Liver (tissue), 9 donors: ENCODE results near the gene CACNA1B. TPM values are rescaled to one million over a fixed set of nuclear protein-coding genes. Genes with fewer than 3 reads are reported as not detected.

Experiments
- DNase-seq: peaks from one replicate; pipeline ENCODE4 v3.0.0-alpha.2; 2017; ENCODE audit warnings: low spot score
- H3K27ac ChIP-seq, 2 donors: one replicate each; pipeline ENCODE4 v1.7.0; 2013; ENCODE audit warnings: inconsistent platforms in 2 of 2, low read length in 2 of 2, control low read depth in 1 of 2, low read depth in 1 of 2, mild to moderate bottlenecking in 1 of 2
- H3K27me3 ChIP-seq, 4 donors: one replicate each; pipeline versions ENCODE4 v1.6.1 to v1.7.0; 2013; ENCODE audit warnings: low read length in 3 of 4, inconsistent platforms in 1 of 4, mild to moderate bottlenecking in 1 of 4, moderate library complexity in 1 of 4; ENCODE audit not compliant: control insufficient read depth in 4 of 4, insufficient read depth in 4 of 4
- H3K36me3 ChIP-seq, 4 donors: one replicate each; pipeline versions ENCODE4 v1.6.1 to v1.7.0; 2013; ENCODE audit warnings: low read length in 3 of 4, mild to moderate bottlenecking in 3 of 4, low read depth in 1 of 4, moderate library complexity in 1 of 4; ENCODE audit not compliant: control insufficient read depth in 4 of 4, insufficient read depth in 3 of 4
- H3K4me1 ChIP-seq, 4 donors: one replicate each; pipeline versions ENCODE4 v1.6.1 to v1.7.0; 2013; ENCODE audit warnings: low read length in 3 of 4, mild to moderate bottlenecking in 3 of 4, moderate library complexity in 1 of 4; ENCODE audit not compliant: control insufficient read depth in 4 of 4, insufficient read depth in 4 of 4
- H3K4me3 ChIP-seq, 3 donors: one replicate each; pipeline versions ENCODE4 v1.6.1 to v1.7.0; 2013; ENCODE audit warnings: low read length in 3 of 3, control low read depth in 1 of 3, low read depth in 1 of 3, mild to moderate bottlenecking in 1 of 3
- H3K9ac ChIP-seq, 2 donors: one replicate each; pipeline ENCODE4 v1.7.0; 2013; ENCODE audit warnings: low read length in 2 of 2, mild to moderate bottlenecking in 2 of 2, moderate library complexity in 2 of 2, control low read depth in 1 of 2, low read depth in 1 of 2
- H3K9me3 ChIP-seq, 4 donors: one replicate each; pipeline versions ENCODE4 v1.6.1 to v1.7.0; 2013; ENCODE audit warnings: low read length in 3 of 4; ENCODE audit not compliant: control insufficient read depth in 4 of 4
- CTCF ChIP-seq: fragments of 150-350 bp; IDR thresholded peaks from 2 replicates; pipeline ENCODE4 v1.5.1; 2017; ENCODE audit warnings: improper control_type of control experiment, low read depth, low read length; ENCODE audit not compliant: missing input control
- EGR1 ChIP-seq, 2 donors: IDR thresholded peaks; 2 replicates each; pipeline ENCODE4 v1.6.1; 2016 to 2018; ENCODE audit warnings: antibody characterized with exemption in 2 of 2, low read depth in 2 of 2
- FOXA1 ChIP-seq: IDR thresholded peaks from 2 replicates; pipeline ENCODE4 v1.6.1; 2016; ENCODE audit warnings: antibody characterized with exemption
- FOXA2 ChIP-seq: IDR thresholded peaks from 2 replicates; pipeline ENCODE4 v1.6.1; 2016; ENCODE audit warnings: antibody characterized with exemption
- GABPA ChIP-seq, 2 donors: IDR thresholded peaks in 1 of 2; conservative IDR thresholded peaks in 1 of 2; 2 replicates each; pipeline ENCODE4 v1.6.1; 2016; ENCODE audit warnings: antibody characterized with exemption in 2 of 2, mild to moderate bottlenecking in 1 of 2, moderate library complexity in 1 of 2
- NR2F2 ChIP-seq: IDR thresholded peaks from 2 replicates; pipeline ENCODE4 v1.6.1; 2016; ENCODE audit warnings: antibody characterized with exemption
- RXRA ChIP-seq, 2 donors: IDR thresholded peaks; 2 replicates each; pipeline ENCODE4 v1.6.1; 2017 to 2018; ENCODE audit warnings: antibody characterized with exemption in 2 of 2, mild to moderate bottlenecking in 1 of 2
- SP1 ChIP-seq: IDR thresholded peaks from 2 replicates; pipeline ENCODE4 v1.6.1; 2018; ENCODE audit warnings: antibody characterized with exemption, mild to moderate bottlenecking
- TAF1 ChIP-seq: conservative IDR thresholded peaks from 2 replicates; pipeline ENCODE4 v1.6.1; 2016; ENCODE audit warnings: antibody characterized with exemption, mild to moderate bottlenecking
- WGBS: extraction: QIAGEN DNeasy Blood & Tissue Kit; methylation state at CpG from one replicate; pipeline ENCODE4 v1.1.7; 2013; 5-methylcytosine and 5-hydroxymethylcytosine counted together
- polyA plus RNA-seq, 2 donors: library from polyadenylated mRNA; stranded (reverse) in 1 of 2; unstranded in 1 of 2; fragments of 200-250 nt in 1 of 2; fragments of >200 nt in 1 of 2; fragmentation: Nextera tagmentation in 1 of 2; extraction: Ambion mirVana in 1 of 2; gene quantifications; one replicate each; pipeline versions ENCODE4 v1.2.1 to v1.2.3, GENCODE V29; 2013 to 2015
- total RNA-seq, 2 donors: library from RNA; depleted of rRNA; stranded (reverse); fragments of >200 nt; gene quantifications; one replicate each; pipeline ENCODE4 v1.2.3, GENCODE V29; 2014
- TF ChIP-seq, protein P1 (sequence below): IDR thresholded peaks from 2 replicates; pipeline ENCODE4 v1.6.1; 2016; ENCODE audit warnings: antibody characterized with exemption, mild to moderate bottlenecking
- TF ChIP-seq, protein P2 (sequence below): IDR thresholded peaks from 2 replicates; pipeline ENCODE4 v1.6.1; 2016; ENCODE audit warnings: antibody characterized with exemption
- donor health status: healthy.
- donor health status: healthy.
- donor health status: healthy.
- donor health status: healthy.
- donor health status: healthy.

CACNA1B gene
- total and polyA plus RNA-seq, 4 donors, result under 0.01 to 0.05 TPM; not detected in 2

GRCh38 chr9:137956039-137956438, 78.5 kb downstream of the CACNA1B start:
- WGBS, result 84% methylated on average over 9 of the region's 9 CpGs
- no peak for TF ChIP-seq FOXA1
- no peak for TF ChIP-seq GABPA (IDR thresholded peaks at IDR 0.05 in 1 of 2, conservative IDR thresholded peaks at IDR 0.05 in 1 of 2)
- TF ChIP-seq EGR1 (IDR thresholded peaks at IDR 0.05; ENCODE audit: low read depth in 2 of 2), result no peak
- no peak for TF ChIP-seq RXRA (IDR thresholded peaks at IDR 0.05)

GRCh38 chr9:137956688-137957385, 79.3 kb downstream of the CACNA1B start:
- no peaks in the 10 kb centered on the region for H3K9me3 ChIP-seq
- H3K27ac ChIP-seq, result no peak overlapping the region
- H3K4me3 ChIP-seq, result no peak overlapping the region
- H3K27me3 ChIP-seq, result no peaks in the 10 kb centered on the region
- no peaks in the 10 kb centered on the region for H3K36me3 ChIP-seq
- 81% methylated on average over 15 of the region's 15 CpGs for WGBS
- no peaks in the 10 kb centered on the region for H3K4me1 ChIP-seq
- H3K9ac ChIP-seq, result no peak overlapping the region
- TF ChIP-seq TAF1, result no peak
- TF ChIP-seq NR2F2, result no peak
- TF ChIP-seq EGR1 (IDR thresholded peaks at IDR 0.05; ENCODE audit: low read depth in 2 of 2), result no peak
- TF ChIP-seq RXRA (IDR thresholded peaks at IDR 0.05), result no peak
- no peak for TF ChIP-seq FOXA2
- no peak for TF ChIP-seq SP1
- TF ChIP-seq, protein P1, sequence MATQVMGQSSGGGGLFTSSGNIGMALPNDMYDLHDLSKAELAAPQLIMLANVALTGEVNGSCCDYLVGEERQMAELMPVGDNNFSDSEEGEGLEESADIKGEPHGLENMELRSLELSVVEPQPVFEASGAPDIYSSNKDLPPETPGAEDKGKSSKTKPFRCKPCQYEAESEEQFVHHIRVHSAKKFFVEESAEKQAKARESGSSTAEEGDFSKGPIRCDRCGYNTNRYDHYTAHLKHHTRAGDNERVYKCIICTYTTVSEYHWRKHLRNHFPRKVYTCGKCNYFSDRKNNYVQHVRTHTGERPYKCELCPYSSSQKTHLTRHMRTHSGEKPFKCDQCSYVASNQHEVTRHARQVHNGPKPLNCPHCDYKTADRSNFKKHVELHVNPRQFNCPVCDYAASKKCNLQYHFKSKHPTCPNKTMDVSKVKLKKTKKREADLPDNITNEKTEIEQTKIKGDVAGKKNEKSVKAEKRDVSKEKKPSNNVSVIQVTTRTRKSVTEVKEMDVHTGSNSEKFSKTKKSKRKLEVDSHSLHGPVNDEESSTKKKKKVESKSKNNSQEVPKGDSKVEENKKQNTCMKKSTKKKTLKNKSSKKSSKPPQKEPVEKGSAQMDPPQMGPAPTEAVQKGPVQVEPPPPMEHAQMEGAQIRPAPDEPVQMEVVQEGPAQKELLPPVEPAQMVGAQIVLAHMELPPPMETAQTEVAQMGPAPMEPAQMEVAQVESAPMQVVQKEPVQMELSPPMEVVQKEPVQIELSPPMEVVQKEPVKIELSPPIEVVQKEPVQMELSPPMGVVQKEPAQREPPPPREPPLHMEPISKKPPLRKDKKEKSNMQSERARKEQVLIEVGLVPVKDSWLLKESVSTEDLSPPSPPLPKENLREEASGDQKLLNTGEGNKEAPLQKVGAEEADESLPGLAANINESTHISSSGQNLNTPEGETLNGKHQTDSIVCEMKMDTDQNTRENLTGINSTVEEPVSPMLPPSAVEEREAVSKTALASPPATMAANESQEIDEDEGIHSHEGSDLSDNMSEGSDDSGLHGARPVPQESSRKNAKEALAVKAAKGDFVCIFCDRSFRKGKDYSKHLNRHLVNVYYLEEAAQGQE, result no peak
- no peak for TF ChIP-seq FOXA1
- no peak for TF ChIP-seq CTCF
- TF ChIP-seq, protein P2, sequence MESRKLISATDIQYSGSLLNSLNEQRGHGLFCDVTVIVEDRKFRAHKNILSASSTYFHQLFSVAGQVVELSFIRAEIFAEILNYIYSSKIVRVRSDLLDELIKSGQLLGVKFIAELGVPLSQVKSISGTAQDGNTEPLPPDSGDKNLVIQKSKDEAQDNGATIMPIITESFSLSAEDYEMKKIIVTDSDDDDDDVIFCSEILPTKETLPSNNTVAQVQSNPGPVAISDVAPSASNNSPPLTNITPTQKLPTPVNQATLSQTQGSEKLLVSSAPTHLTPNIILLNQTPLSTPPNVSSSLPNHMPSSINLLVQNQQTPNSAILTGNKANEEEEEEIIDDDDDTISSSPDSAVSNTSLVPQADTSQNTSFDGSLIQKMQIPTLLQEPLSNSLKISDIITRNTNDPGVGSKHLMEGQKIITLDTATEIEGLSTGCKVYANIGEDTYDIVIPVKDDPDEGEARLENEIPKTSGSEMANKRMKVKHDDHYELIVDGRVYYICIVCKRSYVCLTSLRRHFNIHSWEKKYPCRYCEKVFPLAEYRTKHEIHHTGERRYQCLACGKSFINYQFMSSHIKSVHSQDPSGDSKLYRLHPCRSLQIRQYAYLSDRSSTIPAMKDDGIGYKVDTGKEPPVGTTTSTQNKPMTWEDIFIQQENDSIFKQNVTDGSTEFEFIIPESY, result no peak
- no peak for TF ChIP-seq GABPA (IDR thresholded peaks at IDR 0.05 in 1 of 2, conservative IDR thresholded peaks at IDR 0.05 in 1 of 2)
- no peak for DNase-seq

More at GRCh38 chr9:137956039-137956438, 78.5 kb downstream of the CACNA1B start:
- no peak overlapping the region for H3K4me3 ChIP-seq
- no peaks in the 10 kb centered on the region for H3K9me3 ChIP-seq
- H3K36me3 ChIP-seq, result no peaks in the 10 kb centered on the region
- no peak for DNase-seq
- no peak overlapping the region for H3K9ac ChIP-seq
- no peaks in the 10 kb centered on the region for H3K4me1 ChIP-seq
- H3K27me3 ChIP-seq, result no peaks in the 10 kb centered on the region
- no peak overlapping the region for H3K27ac ChIP-seq
